Body of pancreas (tissue), 4 donors: ENCODE data around the gene DENND2A. TPM values are rescaled to one million over a fixed set of nuclear protein-coding genes. Genes with fewer than 3 reads are reported as not detected.
"Not testable (repeated sequence)": the region's sequence is repeated elsewhere in the genome, so short reads cannot be mapped to it uniquely, and the experiment has no call there.

Experiments used
- ATAC-seq: fragments of 150-250 bp; one replicate; pipeline ENCODE4 v1.9.1; 2016
- DNase-seq, 4 donors: peaks; one replicate each; pipeline ENCODE4 v3.0.0-alpha.2; 2019
- H3K27ac ChIP-seq, 4 donors: fragments of 200-600 bp; sonication (generic); 1 replicate in 3 of 4; 2 replicates in 1 of 4; pipeline versions ENCODE4 v1.5.1 to v1.6.1; 2016 to 2019; ENCODE audit warnings: mild to moderate bottlenecking in 1 of 4, mixed read lengths in 1 of 4, moderate library complexity in 1 of 4
- H3K27me3 ChIP-seq, 2 donors: fragments of 200-600 bp; sonication (generic); one replicate each; pipeline ENCODE4 v1.6.0; 2016; ENCODE audit warnings: mild to moderate bottlenecking in 1 of 2
- H3K36me3 ChIP-seq, 2 donors: fragments of 200-600 bp; sonication (generic); replicated peaks in 1 of 2; 2 replicates each; pipeline ENCODE4 v1.5.1; 2016; ENCODE audit warnings: low read depth in 2 of 2; ENCODE audit not compliant: insufficient read depth in 1 of 2
- H3K4me1 ChIP-seq: fragments of 200-600 bp; sonication (generic); one replicate; pipeline ENCODE4 v1.6.0; 2016
- H3K4me3 ChIP-seq, 2 donors: fragments of 200-600 bp; sonication (generic); 1 replicate in 1 of 2; 2 replicates in 1 of 2; pipeline ENCODE4 v1.5.1; 2016 to 2019
- H3K9me3 ChIP-seq, 3 donors: fragments of 200-600 bp; sonication (generic); 1 replicate in 2 of 3; 2 replicates in 1 of 3; pipeline ENCODE4 v1.5.1; 2016
- CTCF ChIP-seq, 7 experiments: fragments of 450-650 bp in 4 of 7; fragments of 200-600 bp in 3 of 7; sonication (generic) in 3 of 7; IDR thresholded peaks; one replicate each; pipeline ENCODE4 v1.5.1; 2016 to 2019; ENCODE audit warnings: antibody characterized with exemption in 7 of 7
- POLR2A ChIP-seq, 3 donors: fragments of 450-650 bp; IDR thresholded peaks; one replicate each; pipeline ENCODE4 v1.6.1; 2016; ENCODE audit warnings: antibody characterized with exemption in 3 of 3, mild to moderate bottlenecking in 2 of 3
- WGBS, 2 donors: methylation state at CpG; one replicate each; pipeline ENCODE4 v1.1.5; 2017; 5-methylcytosine and 5-hydroxymethylcytosine counted together
- intact Hi-C: fragments of 100-400 bp; cut with DNase I; formaldehyde crosslinking; loops from one replicate; pipeline ENCODE4 v1.15.1; 2023
- total RNA-seq, 2 donors: library from RNA; depleted of rRNA; stranded (reverse); fragments of >200 nt; gene quantifications; one replicate each; pipeline ENCODE4 v1.1.0, GENCODE V29; 2016

The DENND2A gene
- total RNA-seq, 2 donors from 2014 or later: 2.6 to 7.3 TPM

- Histone ChIP-seq H3K27me3 (no peaks in the 10 kb centered on the region), H3K9me3 (no peaks in the 10 kb centered on the region), H3K4me3 (no peak overlapping the region), H3K36me3 (no peaks in the 10 kb centered on the region), H3K27ac (no peak overlapping the region), H3K4me1 (peaks cover 9% of the 10 kb centered on the region)
- DNase-seq: no peak
- ATAC-seq: no peak
- TF ChIP-seq CTCF (IDR thresholded peaks at IDR 0.05) (no peak), POLR2A (IDR thresholded peaks at IDR 0.05) (no peak)
- intact Hi-C loops: no loop called here
- WGBS, 2 donors: 76 to 77% methylated on average over 12 of the region's 12 CpGs
These were observed 102.7 kb downstream of the DENND2A start for GRCh38 chr7:140537750-140538482.

GRCh38 chr7:140534743-140535142, 105.9 kb downstream of the DENND2A start:
- no peaks in the 10 kb centered on the region for H3K9me3 ChIP-seq
- H3K27me3 ChIP-seq: no peaks in the 10 kb centered on the region
- no peak overlapping the region for H3K4me3 ChIP-seq
- intact Hi-C loops: no loop called here
- WGBS, 2 donors: 74 to 77% methylated on average over 3 of the region's 3 CpGs
- peak; percentile 9 for ATAC-seq
- H3K4me1 ChIP-seq: no peaks in the 10 kb centered on the region
- no peak for DNase-seq
- TF ChIP-seq CTCF (IDR thresholded peaks at IDR 0.05): no peak
- no peaks in the 10 kb centered on the region for H3K36me3 ChIP-seq
- H3K27ac ChIP-seq: no peak overlapping the region

- Histone ChIP-seq H3K4me1 (no peaks in the 10 kb centered on the region), H3K4me3 (no peak overlapping the region), H3K27me3 (no peaks in the 10 kb centered on the region), H3K27ac (no peak overlapping the region), H3K36me3 (no peaks in the 10 kb centered on the region), H3K9me3 (no peaks in the 10 kb centered on the region)
- DNase-seq (peak in 1 of 4 donors; percentile 19), ATAC-seq (peak; percentile 21)
- no peak for TF ChIP-seq POLR2A (IDR thresholded peaks at IDR 0.05)
- no peak for TF ChIP-seq CTCF (IDR thresholded peaks at IDR 0.05)
- intact Hi-C loops: no loop called here
- 55 to 65% methylated on average over 12 to 13 of the region's 13 CpGs for WGBS, 2 donors
These were observed 107.2 kb downstream of the DENND2A start for GRCh38 chr7:140533394-140533872.

- H3K4me1 ChIP-seq, H3K9me3 ChIP-seq, H3K27ac ChIP-seq, H3K4me3 ChIP-seq, H3K36me3 ChIP-seq, ATAC-seq, DNase-seq, H3K27me3 ChIP-seq, intact Hi-C loops: not testable (repeated sequence)
- 68 to 72% methylated on average over 3 to 4 of the region's 4 CpGs for WGBS, 2 donors
These were observed 111.2 kb downstream of the DENND2A start for GRCh38 chr7:140529428-140529827.

- intact Hi-C loops: no loop called here
- WGBS, 2 donors: 75 to 79% methylated on average over 30 of the region's 31 CpGs
- H3K4me3 ChIP-seq: no peak overlapping the region
- H3K4me1 ChIP-seq: no peaks in the 10 kb centered on the region
- H3K27ac ChIP-seq: no peak overlapping the region
- no peaks in the 10 kb centered on the region for H3K36me3 ChIP-seq
- no peak for TF ChIP-seq CTCF (IDR thresholded peaks at IDR 0.05)
- TF ChIP-seq POLR2A (IDR thresholded peaks at IDR 0.05): no peak
- DNase-seq (no peak), ATAC-seq (no peak)
- H3K27me3 ChIP-seq: no peaks in the 10 kb centered on the region
- H3K9me3 ChIP-seq: no peaks in the 10 kb centered on the region
These were observed 113.6 kb downstream of the DENND2A start for GRCh38 chr7:140526787-140527664.
